HG03108 (cell line): ENCODE measurements around the gene PLCB1.

ENCODE experiments used
- ATAC-seq: cut with Tn5 transposase; IDR thresholded peaks from one replicate; pipeline ENCODE4 v1.9.1; 2021; ENCODE audit warnings: moderate library complexity; ENCODE audit not compliant: unreplicated experiment

PLCB1 gene

DNA sequence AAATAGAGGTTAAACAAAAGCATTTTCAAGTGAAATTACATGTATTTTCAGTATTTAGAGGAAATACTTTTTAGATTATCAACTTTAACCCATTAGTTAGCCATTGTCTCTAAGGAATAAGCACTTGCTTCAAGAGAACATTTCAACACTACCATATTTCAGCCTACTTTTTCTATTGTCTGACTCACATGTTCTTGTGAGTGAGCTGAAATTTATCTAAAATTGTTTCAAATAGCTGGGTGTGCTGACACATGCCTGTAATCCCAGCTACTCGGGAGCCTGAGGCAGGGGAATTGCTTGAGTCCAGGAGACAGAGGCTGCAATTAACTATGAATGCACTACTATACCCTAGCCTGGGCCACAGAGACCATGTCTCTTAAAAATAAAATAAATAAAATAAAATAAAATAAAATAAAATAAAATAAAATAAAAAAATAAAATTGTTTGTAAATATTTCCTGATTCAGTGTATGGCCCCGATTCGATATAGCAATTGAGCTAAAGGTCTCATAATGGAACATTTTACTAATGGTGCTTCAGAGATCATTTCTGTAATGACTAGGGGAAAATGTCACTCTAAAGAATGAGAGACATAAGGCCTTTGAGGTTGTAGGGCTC, 612.3 kb downstream of the PLCB1 start:
- no peak for ATAC-seq

DNA sequence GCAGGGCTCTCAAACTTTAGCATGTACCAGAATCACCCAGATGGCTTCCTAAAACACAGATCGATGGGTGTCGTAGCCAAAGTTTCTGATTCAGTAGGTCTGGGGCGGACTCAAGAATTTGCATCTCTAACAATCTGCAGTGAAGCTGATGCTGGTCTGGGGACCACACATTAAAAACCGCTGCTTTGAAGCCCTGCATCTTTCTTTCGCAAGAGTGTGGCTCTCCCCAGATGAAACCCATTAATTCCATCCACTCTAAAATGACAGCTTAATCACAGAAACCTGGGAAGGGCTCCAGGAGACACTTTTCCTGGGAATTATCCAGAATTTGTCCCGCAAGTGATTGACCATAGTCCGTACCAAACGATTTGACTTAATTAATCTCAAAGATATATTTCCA, 617.0 kb downstream of the PLCB1 start:
- no peak for ATAC-seq

DNA sequence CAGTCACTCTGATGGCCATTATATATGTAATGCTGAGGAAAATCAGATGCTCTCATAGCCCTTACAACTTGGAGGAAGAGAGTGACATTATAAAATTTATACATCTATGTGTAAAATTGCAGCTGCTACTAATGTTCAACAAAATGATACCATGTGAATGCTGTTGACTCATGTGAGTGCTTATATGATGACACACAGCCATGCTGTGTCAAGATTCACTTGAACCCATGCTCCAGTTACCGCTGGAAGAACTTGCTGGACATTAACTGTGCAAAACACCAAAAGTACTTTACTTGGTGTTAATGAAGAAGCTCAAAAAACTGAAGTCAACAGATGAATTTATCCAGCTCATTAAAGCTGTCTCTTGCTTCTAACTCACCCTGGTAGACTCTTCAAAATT, 617.9 kb downstream of the PLCB1 start:
- no peak for ATAC-seq

DNA sequence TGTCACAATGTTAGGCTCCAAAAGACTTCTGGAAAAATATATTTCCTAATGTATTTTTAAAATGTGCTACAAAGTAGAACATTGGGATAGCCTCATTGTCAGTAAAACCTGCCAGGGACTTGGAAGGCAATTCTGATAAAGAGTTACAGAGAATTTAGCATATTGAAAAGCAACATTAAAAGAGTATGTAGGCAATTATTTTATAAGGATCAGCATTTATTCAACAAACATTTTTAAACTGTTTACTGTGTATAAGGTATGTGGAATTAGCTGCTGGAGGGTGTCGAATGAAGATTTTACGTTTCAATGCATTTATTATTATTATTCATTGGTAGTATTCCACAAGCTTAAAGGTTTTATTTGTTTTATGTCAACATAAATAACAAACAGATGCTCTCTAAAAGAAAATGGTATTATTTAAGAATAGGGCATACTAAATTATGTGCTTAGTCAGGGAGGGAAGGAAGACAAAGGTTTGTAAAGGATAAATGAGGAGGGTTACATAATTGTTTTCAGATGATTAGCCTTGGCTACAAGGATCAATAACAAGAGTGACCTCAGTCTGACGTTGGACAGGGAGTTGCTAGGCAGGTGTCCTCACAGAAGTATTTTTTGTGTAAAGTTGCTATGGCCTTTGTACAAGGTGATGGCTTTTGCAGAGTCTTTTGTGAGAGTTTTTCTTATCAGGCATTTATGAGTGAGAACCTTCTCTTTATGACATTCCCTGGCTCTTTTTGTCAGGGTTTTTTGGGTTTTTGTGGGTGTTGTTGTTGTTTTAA, 623.5 kb downstream of the PLCB1 start:
- ATAC-seq: no peak

DNA sequence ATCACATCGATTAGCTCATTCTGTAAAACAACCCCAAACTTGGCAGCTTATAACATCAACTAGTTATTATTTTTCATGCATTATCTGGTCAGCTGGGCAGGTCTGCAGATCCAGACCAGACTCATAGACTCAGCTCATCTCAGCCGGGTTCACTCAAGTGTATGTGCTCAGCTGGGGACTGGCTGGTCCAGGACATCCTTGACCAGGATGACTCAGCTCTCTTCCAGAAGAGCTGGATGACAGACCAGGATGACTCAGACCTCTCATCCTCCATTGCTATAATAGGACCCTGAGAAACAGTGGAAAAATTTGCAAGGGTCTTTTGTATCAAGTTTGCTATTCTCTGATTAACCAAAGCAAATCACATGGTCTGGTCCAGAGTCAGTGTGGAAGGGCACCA, 624.3 kb downstream of the PLCB1 start:
- no peak for ATAC-seq

DNA sequence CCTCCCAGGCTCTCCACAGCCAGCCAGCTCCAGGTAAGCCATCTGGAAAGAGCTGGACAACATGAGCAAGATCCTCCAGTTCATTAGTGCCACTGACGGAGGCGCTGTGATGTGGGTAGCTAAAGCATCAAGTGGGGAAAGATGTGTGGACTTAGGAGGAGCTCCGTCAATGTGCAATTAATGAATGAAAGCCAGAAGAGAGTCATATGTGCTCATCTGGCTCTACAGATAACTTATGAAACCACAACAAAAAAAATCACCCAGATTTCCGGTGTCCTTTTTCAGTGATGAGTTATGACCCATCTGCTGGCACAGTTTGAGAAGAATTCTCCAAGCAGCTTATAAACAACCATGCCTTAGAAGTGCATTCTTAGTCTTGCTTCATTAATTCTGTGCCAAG, 625.1 kb downstream of the PLCB1 start:
- no peak for ATAC-seq

DNA sequence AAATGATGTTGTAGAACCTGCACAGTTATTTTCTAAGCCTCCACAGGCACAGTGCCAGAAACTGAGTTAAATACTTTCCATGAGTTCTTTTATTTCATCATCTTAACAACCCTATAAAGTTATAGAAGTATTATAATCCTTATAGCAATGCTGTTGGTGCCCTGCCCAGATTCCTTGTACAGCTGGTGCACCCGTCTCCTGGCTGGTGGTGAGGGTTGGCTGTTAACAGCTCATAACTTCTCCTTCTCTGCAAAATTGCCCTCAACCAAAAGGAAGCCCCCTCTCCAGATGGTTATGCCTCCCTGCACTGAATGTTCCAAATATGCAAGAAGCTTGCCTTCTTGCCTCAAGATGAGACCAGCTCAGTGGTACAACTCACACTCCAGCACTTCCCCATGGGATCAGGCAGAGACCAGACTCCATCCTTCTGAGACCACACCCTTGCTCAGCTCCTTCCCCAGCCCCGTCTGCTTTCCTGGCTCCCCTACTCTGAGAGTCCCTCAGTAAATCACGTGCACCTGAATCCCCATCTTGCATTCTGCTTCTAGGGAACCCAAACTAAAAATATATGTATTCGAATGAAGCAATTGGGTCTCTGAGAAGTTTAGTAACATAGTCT, 632.4 kb downstream of the PLCB1 start:
- no peak for ATAC-seq

DNA sequence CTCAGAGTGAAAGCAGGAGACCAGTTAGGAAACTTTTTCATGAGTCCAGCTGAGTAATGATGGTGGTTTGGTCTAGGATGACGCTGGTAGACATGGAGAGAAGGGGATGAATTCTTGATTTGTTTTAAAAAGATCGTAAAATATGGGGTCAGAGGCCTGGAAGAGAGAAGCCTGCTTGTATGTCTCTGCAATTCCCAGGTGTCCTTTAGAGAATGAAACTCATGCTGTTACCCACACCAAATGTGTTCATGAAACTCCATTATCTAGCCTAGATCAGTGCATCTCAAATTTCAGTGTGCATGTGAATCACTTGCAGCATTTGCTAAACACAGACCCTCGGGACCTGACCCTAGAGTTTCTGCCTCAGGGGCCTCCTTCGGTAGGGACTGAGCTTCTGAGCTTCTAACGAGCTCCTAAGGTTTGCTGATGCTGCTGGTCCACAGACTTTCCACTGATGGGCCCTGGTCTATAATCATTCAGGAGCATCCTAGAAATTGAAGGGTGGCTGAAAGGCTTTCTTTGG, 634.9 kb downstream of the PLCB1 start:
- no peak for ATAC-seq

DNA sequence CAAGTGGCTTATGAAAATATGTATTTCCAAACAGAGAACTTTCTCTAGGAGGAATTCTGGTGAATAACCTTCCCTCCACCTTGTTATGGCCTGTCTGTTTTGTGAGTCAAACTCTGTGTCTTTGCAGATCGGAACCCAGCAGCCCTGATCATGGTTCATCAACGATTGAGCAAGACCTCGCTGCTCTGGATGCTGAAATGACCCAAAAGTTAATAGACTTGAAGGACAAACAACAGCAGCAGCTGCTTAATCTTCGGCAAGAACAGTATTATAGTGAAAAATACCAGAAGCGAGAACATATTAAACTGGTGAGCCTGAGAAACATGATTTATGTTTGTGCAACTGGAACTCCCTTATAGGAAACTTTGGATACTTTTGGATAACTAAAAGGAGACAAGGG, 642.3 kb downstream of the PLCB1 start:
- no peak for ATAC-seq

DNA sequence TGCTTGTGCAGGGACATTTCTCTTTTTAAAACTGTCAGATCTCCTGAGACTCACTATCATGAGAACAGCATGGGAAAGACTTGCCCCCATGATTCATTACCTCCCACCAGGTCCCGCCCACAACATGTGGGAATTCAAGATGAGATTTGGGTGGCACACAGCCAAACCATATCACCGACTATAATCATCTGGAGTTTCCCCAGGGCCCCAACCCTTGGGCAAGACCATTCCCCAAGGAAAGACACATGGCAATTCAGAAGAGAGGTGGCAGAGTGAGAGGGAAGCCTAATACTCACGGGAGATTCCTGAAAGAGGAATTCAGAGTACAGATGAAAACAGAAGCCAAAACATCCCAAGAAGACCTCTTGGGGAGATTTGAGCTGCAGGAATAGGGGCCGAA, 645.8 kb downstream of the PLCB1 start:
- no peak for ATAC-seq

DNA sequence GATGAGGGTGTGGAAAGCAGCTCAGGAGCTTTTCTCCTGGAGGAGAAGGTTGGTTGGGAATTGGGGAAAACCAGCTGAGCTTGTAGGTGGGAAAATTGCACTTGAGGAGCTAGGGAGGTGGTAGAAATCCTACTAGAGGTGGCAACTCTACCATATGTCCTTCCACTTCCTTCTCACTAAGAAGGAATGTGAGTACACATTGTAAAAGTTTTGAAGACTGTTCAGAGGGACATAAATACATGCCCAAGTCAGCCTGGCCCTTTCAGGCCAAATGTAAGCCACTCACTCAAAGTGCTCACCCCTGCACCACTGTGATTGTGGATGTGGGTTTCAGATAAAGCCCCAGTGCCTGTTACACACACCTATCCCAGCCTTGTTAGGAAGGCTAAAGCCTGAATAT, 646.3 kb downstream of the PLCB1 start:
- ATAC-seq: no peak

DNA sequence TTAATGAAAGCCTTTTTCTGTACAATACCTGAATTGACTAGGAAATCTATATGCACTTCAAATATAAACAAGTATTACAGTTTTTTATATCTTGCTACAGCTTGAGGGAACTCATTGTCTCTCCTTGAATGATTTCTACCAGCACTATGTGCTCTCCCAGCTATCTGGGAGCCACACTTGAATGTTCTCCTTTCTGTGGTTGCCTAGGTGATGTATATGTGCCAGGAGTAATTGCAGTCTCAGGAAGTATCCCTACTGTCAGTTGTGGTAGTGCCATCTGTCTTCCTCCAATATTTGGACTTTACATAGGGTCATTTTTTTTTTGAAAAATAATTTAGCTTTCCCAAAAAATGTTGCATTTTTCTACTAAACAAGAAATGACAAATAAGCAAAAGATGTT, 648.8 kb downstream of the PLCB1 start:
- ATAC-seq: no peak

DNA sequence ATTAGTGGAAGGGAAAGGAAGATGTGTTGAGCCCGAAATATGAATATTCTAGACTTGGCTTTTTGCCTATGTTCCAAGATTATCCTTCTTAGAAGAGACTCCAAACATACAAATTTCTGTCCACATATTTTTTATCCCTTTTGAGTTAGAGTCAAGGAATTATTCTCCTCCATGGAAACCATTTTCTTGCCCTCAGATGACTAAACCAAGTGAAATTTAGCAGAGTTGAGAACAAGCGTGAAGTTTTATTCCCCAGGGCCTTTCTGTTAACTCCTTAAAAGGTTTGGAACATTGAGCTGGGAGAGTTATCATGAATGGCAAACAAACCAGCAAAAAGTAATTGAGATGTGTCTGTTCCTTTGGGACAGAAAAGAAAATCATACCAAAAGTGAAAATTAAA, 650.7 kb downstream of the PLCB1 start:
- ATAC-seq: no peak

DNA sequence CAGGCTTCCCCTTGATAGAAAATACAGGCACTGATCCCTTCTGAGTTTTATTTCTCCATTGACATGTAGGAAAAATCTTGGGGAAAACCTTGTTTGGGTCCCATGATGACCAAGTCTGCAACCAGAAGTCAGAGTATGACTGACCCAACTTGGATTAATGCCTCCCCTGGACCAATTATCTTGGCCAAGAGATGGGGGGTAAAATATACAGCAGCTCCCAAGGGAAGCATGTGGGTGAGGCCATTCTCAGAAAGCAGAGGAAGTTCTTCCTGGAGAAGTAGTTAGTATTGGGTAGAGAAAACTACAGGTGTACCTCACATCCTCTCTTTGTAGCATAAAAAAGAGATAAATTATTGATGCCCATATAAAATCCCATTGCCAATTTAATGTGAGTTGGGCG, 651.7 kb downstream of the PLCB1 start:
- no peak for ATAC-seq

DNA sequence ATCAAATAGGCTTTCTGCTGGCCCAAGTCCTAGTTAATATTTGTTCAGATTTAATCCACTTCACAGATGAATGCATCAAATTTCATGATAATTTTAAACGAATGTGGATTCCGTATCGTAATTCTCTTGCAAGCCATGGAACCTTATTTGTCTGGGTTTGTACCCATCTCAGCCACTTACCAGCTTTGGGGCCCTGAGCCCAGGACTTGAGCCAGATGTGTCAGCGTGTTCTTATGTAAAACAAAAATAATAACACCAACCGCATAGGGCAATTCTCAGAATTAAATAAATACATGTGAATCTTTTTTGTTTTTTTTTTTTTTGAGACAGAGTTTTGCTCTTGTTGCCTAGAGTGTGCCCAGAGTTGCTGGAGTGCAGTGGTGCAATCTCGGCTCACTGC, 654.3 kb downstream of the PLCB1 start:
- ATAC-seq: no peak

DNA sequence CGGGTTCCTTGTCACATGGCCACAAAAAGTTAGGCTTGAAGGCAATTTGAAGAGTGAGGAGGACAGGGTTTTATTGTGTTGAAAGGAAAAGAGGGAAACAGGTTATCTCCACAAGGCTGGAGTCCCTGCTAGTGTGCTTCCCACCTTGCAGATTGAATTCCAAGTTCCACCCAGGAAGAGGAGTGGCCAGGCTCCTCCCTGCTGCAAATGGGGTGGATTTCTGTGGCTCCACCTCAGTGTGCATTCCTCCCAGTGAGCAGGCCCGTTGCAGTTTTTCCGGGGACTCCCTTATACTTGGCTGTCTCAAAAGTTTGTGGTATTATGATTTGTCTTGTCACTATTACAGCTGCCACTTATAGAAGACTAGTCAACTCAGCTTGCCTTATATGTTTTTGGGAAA, 655.0 kb downstream of the PLCB1 start:
- ATAC-seq: no peak

DNA sequence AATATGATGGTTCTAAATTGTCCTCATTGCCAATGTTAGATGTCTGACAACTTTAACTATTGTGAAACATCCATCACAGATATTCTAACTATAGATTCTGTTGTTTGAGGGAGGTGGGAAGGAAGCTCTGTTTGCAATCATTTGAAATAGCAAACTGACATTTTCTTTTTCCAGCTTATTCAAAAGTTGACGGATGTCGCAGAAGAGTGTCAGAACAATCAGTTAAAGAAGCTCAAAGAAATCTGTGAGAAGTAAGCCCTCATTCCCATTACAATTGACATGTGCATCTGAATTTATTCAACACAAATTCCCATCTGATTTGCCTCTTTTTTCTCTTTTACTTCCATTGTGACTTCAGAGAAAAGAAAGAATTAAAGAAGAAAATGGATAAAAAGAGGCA, 656.2 kb downstream of the PLCB1 start:
- no peak for ATAC-seq

DNA sequence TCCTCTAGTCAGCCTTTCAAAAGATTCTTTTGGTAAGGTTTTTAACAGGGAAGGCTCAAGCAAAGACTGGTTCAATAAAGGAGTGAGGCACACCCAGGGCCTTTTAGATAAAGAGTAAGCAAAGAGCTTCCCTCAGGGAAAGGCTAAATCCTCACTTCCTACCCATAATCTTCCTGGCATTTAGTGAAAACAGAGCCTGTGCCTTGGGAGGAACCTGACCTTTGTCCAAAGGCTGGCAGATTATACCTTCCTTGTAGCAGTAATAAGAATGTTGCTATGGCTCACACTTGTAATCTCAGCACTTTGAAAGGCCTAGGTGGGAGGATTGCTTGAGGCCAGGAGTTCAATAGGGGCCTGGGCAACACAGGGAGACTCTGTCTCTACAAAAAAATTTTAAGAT, 656.8 kb downstream of the PLCB1 start:
- ATAC-seq: no peak

DNA sequence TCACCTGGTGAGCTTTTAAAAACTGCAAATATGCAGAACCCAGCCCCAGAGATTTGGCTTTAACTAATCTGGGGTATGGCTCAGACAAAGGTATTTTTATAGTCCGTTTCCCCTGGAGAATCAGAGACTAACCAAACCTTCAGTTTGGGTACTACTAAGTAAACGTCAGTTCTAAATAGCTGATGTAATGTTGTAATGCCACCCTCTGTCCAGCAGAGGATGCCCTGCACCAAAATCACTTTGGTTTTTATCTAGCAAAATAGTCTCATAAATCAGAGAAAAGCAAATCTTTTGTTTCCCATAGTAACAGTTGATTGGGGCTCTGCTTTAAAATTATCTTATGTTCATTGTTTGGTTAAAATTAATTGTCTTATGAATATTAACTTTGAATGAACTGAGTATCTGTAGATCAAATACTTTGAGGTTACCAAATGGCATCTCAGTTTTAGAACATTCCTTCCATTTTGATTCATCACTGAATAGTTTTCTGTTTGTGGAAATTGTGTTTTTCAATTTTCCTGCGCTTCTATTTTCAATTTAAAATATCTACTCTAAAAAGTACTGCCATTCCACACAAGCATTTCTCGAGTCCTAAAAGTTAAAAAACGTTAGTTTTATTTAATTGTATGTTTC, 658.5 kb downstream of the PLCB1 start:
- ATAC-seq: no peak

DNA sequence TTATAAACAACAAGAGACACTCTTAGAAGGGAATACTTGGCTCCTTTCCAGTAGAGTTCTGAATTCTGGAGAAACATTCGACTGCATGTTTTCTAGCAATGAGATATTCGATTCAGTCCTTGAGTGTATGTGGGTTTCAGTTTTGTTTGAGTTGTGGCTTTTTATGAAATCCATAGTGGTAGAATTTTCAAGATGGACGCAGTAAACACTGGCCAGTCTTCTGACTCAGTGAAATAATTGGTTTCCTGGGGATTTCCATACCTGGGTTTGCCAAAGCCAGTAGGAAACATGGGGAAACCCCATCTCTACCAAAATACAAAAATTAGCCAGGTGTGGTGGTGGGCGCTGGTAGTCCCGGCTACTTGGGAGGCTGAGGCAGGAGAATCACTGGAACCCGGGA, 663.3 kb downstream of the PLCB1 start:
- ATAC-seq: no peak

DNA sequence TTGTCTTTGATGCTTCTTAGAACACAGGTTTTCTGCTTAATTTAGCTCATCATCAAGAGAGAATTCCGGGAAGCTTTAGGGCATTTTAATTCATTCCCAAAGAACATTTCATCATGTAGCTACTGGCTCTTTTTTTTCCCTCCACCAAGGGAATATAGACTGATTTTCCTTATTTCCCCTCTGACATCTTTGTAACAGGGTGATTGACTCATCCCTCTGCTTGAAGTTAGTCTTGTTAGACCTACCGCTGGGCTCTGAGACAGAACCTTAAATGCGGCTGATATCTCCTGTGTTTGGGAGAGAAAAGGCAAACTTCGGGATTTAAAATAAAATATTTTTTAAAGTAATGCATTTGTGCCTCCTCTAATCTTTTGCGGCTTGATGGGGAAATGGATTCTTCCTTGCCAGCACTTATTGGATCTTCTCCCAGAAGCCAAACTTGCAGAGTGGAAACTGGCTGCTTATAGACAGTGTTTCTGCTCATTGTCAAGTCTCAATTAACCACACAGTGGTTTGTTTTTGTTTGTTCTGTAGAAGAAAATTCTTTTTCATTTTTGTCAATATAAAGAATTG, 664.1 kb downstream of the PLCB1 start:
- ATAC-seq: no peak
